ENCODE data around the gene GTF2IRD1. TPM values are rescaled to one million over a fixed set of nuclear protein-coding genes. Genes with fewer than 3 reads are reported as not detected.

GTF2IRD1 gene
- total and polyA plus RNA-seq, 9 of the 15 experiments (the other 6 are each of a cell fraction or from before 2014, with no cell fraction given): 9.1 to 30.2 (median 14.0) TPM

GRCh38 chr7:74478671-74479065 is 25.0 kb downstream of the GTF2IRD1 start:
- WGBS (ENCODE audit: insufficient coverage, low coverage, missing lambda C conversion rate): 97% methylated on average over 4 of the region's 4 CpGs
- in situ Hi-C loops (cut with MboI) (no loop called here), intact Hi-C loops (cut with micrococcal nuclease) (no loop called here)
- Histone ChIP-seq H3K9ac (ENCODE audit: insufficient read depth in 1 of 2, low read depth in 2 of 2, low read length in 2 of 2) (no peak overlapping the region), H2AFZ (ENCODE audit: low read depth, low read length) (no peak overlapping the region), H3K4me1 (replicated peaks in 1 of 2; ENCODE audit: control insufficient read depth in 2 of 2, insufficient read depth in 2 of 2, low read length in 2 of 2) (peaks cover 8 to 31% of the 10 kb centered on the region in 2 experiments; a peak in 4 of 5 replicates), H3K9me3 (replicated peaks; ENCODE audit: control insufficient read depth, insufficient read depth, low read depth, low read length) (no peaks in the 10 kb centered on the region), H3K27ac (ENCODE audit: extremely low read depth, low read depth, low read length) (no peak overlapping the region), H4K20me1 (replicated peaks; ENCODE audit: control insufficient read depth, insufficient read depth, low read length) (peaks cover 19% of the 10 kb centered on the region; the same call in 1 of the 2 replicates), H3K9me1 (ENCODE audit: control insufficient read depth, insufficient read depth, low read length) (no peaks in the 10 kb centered on the region), H3K79me2 (ENCODE audit: control insufficient read depth, insufficient read depth, low read length) (no peaks in the 10 kb centered on the region; the same call in 1 of the 3 replicates), H3K36me3 (ENCODE audit: control insufficient read depth, insufficient read depth, low read length) (peaks cover 2% of the 10 kb centered on the region; the same call in 1 of the 3 replicates), H3K4me3 (no peak overlapping the region), H3K27me3 (ENCODE audit: control insufficient read depth in 2 of 2, insufficient read depth in 2 of 2, low read length in 2 of 2) (no peaks in the 10 kb centered on the region), H3K4me2 (ENCODE audit: insufficient read depth, low read length) (no peak overlapping the region)
- ATAC-seq (no peak), FAIRE-seq (no peak), DNase-seq (ENCODE audit: extremely low read depth in 1 of 4, low spot score in 3 of 4) (no peak)
- ChIA-PET POLR2A (interaction anchor here (0.7 to 1.4 kb wide), 2 partner anchors 10 to 50 kb away, joined by 3 to 7 read pairs; no protein-coding TSS in a partner anchor), CTCF (ENCODE audit: low intra/inter-chr PET ratio) (no interaction called here)
- TF ChIP-seq RBM25 (IDR thresholded peaks at IDR 0.05; ENCODE audit: low read depth, low read length, severe bottlenecking): peak; percentile 44
- no peak for TF ChIP-seq HLTF (IDR thresholded peaks at IDR 0.05)
- peak; percentile 75 for TF ChIP-seq BCOR (IDR thresholded peaks at IDR 0.05)
- TF ChIP-seq KLF16 (IDR thresholded peaks at IDR 0.05): no peak
- peak; percentile 97 for TF ChIP-seq ZNF121 (CRISPR knock-in tag; conservative IDR thresholded peaks at IDR 0.05)
- TF ChIP-seq CTCFL (IDR thresholded peaks at IDR 0.05; ENCODE audit: borderline replicate concordance, insufficient read depth, low read depth, low read length, poor library complexity, severe bottlenecking): no peak
- no TSS peak for BruUV-seq (replicated peaks)
